Lower leg skin (tissue), 3 donors: ENCODE measurements around the gene RAD18.

Experiments
- CTCF ChIP-seq, 3 donors: fragments of 450-650 bp; IDR thresholded peaks; one replicate each; pipeline ENCODE4 v1.5.1; 2016; ENCODE audit warnings: antibody characterized with exemption in 3 of 3, mild to moderate bottlenecking in 3 of 3, moderate library complexity in 2 of 3
- POLR2A ChIP-seq, 2 donors: fragments of 450-650 bp; IDR thresholded peaks; one replicate each; pipeline ENCODE4 v1.6.1; 2016 to 2017; ENCODE audit warnings: antibody characterized with exemption in 2 of 2, mild to moderate bottlenecking in 1 of 2, moderate library complexity in 1 of 2

DNA sequence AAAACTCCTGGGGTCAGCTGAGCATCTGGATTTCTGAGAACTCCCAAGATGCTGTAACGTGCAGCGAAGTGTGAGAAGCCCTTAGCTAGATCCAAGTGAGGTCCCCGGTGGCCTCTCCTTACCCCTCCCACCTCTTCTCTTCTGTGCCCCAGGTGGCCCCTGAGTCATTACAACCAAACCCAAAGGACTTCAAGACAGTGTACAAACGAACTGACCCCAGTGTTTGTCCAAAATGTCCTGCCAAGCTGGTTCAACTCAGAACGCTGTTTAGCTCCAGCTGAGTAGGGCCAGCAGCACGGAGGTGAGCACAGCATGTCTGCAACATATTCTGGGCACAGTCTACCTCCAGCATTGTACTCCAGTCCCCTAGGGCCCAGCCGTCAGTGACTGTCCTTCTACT, 119.9 kb downstream of the RAD18 start:
- TF ChIP-seq CTCF (IDR thresholded peaks at IDR 0.05) (no peak), POLR2A (IDR thresholded peaks at IDR 0.05) (no peak)
